K562 (cell line): ENCODE measurements around the gene SERTAD4.

Experiments used
- CHD4 ChIP-seq: fragments of 200-600 bp; sonication (generic); IDR thresholded peaks from 3 replicates; pipeline ENCODE4 v1.6.1; 2012; ENCODE audit warnings: low read depth, mild to moderate bottlenecking, mixed read lengths, low read length, inconsistent platforms; ENCODE audit not compliant: insufficient read depth, insufficient replicate concordance, poor library complexity, severe bottlenecking
- CREB1 ChIP-seq, 2 experiments: sonication (generic) in 1 of 2; formaldehyde crosslinking in 1 of 2; IDR thresholded peaks; 2 replicates each; pipeline versions ENCODE4 v1.6.1 to v1.8.0; 2012 to 2022; ENCODE audit warnings: inconsistent platforms in 1 of 2, mild to moderate bottlenecking in 1 of 2, missing genetic modification reagents in 1 of 2, moderate library complexity in 1 of 2
- CTCF ChIP-seq, 3 experiments: IDR thresholded peaks in 2 of 3; conservative IDR thresholded peaks in 1 of 3; 2 replicates each; pipeline ENCODE4 v1.5.1; 2011 to 2012; ENCODE audit warnings: low read length in 3 of 3, mild to moderate bottlenecking in 3 of 3, control low read depth in 2 of 3, improper control_type of control experiment in 1 of 3, inconsistent platforms in 1 of 3, low read depth in 1 of 3, mixed read lengths in 1 of 3, moderate library complexity in 1 of 3; ENCODE audit not compliant: insufficient read depth in 2 of 3
- FOXM1 ChIP-seq, 2 experiments: fragments of 450-650 bp in 1 of 2; sonication (generic) in 1 of 2; formaldehyde crosslinking in 1 of 2; IDR thresholded peaks; 2 replicates each; pipeline versions ENCODE4 v1.6.1 to v1.9.0; 2017 to 2022; ENCODE audit warnings: low read depth in 2 of 2, mild to moderate bottlenecking in 2 of 2, missing genetic modification reagents in 1 of 2, moderate library complexity in 1 of 2
- JUND ChIP-seq, 2 experiments: IDR thresholded peaks; 2 replicates in 1 of 2; 3 replicates in 1 of 2; pipeline ENCODE4 v1.6.1; 2011; ENCODE audit warnings: borderline replicate concordance in 2 of 2, low read depth in 2 of 2, low read length in 2 of 2, improper control_type of control experiment in 1 of 2, missing biosample characterization in 1 of 2, missing genetic modification characterization in 1 of 2, missing genetic modification reagents in 1 of 2
- NCOA1 ChIP-seq: fragments of 450-650 bp; IDR thresholded peaks from 2 replicates; pipeline ENCODE4 v1.6.1; 2016; ENCODE audit warnings: low read depth
- RAD21 ChIP-seq, 2 experiments: fragments of 250-450 bp in 1 of 2; fragments of 450-650 bp in 1 of 2; sonication (Bioruptor Pico) in 1 of 2; formaldehyde crosslinking in 1 of 2; IDR thresholded peaks in 1 of 2; conservative IDR thresholded peaks in 1 of 2; 2 replicates each; pipeline versions ENCODE4 v1.4.0 to v1.8.0; 2020 to 2022; ENCODE audit warnings: mild to moderate bottlenecking in 2 of 2, moderate library complexity in 1 of 2
- RBM14 ChIP-seq: fragments of 200-400 bp; formaldehyde crosslinking; IDR thresholded peaks from 2 replicates; pipeline ENCODE4 v1.6.1; 2018; ENCODE audit warnings: low read depth, mild to moderate bottlenecking, low read length, moderate library complexity, borderline replicate concordance; ENCODE audit not compliant: insufficient read depth
- SIN3B ChIP-seq: fragments of 450-650 bp; IDR thresholded peaks from 2 replicates; pipeline ENCODE4 v1.6.1; 2017; ENCODE audit warnings: low read depth, mild to moderate bottlenecking, moderate library complexity
- SRF ChIP-seq, 2 experiments: fragments of 250-450, 450-650 bp in 1 of 2; sonication (Bioruptor Pico) in 1 of 2; sonication (generic) in 1 of 2; formaldehyde crosslinking; IDR thresholded peaks; 2 replicates each; pipeline versions ENCODE4 v1.5.0 to v1.5.1; 2020 to 2022; ENCODE audit warnings: mild to moderate bottlenecking in 1 of 2, missing genetic modification reagents in 1 of 2
- TAF9B ChIP-seq: fragments of 450-650 bp; IDR thresholded peaks from 2 replicates; pipeline ENCODE4 v1.6.1; 2018; ENCODE audit warnings: mild to moderate bottlenecking; ENCODE audit not compliant: partially characterized antibody
- TFE3 ChIP-seq: fragments of 450-650 bp; formaldehyde crosslinking; IDR thresholded peaks from 2 replicates; pipeline ENCODE4 v1.4.0; 2020; ENCODE audit warnings: mild to moderate bottlenecking, mixed read lengths
- THRB ChIP-seq: fragments of 450-650 bp; formaldehyde crosslinking; conservative IDR thresholded peaks from 2 replicates; pipeline ENCODE4 v1.4.0; 2022; ENCODE audit warnings: mild to moderate bottlenecking, missing genetic modification characterization
- ZSCAN29 ChIP-seq: fragments of 450-650 bp; IDR thresholded peaks from 2 replicates; pipeline ENCODE4 v1.6.1; 2017

GRCh38 chr1:210237479-210237878, 4.9 kb downstream of the SERTAD4 start:
- no peak for TF ChIP-seq THRB (CRISPR knock-in tag)
- TF ChIP-seq CTCF (IDR thresholded peaks at IDR 0.05 in 2 of 3, conservative IDR thresholded peaks at IDR 0.05 in 1 of 3; ENCODE audit: insufficient read depth in 2 of 3, low read depth in 1 of 3, low read length in 3 of 3) = no peak
- TF ChIP-seq RBM14 = no peak
- TF ChIP-seq SRF (CRISPR knock-in tag; IDR thresholded peaks at IDR 0.05) = no peak
- no peak for TF ChIP-seq TFE3
- no peak for TF ChIP-seq SIN3B
- TF ChIP-seq ZSCAN29 = no peak
- TF ChIP-seq CREB1 (IDR thresholded peaks at IDR 0.05) = no peak
- no peak for TF ChIP-seq CREB1 (CRISPR knock-in tag; IDR thresholded peaks at IDR 0.05)
- TF ChIP-seq TAF9B = no peak
- no peak for TF ChIP-seq CHD4
- TF ChIP-seq JUND (IDR thresholded peaks at IDR 0.05; ENCODE audit: borderline replicate concordance, low read depth, low read length) = no peak
- no peak for TF ChIP-seq JUND (tag; IDR thresholded peaks at IDR 0.05; ENCODE audit: borderline replicate concordance, low read depth, low read length)
- no peak for TF ChIP-seq NCOA1
- TF ChIP-seq FOXM1 (IDR thresholded peaks at IDR 0.05; ENCODE audit: low read depth) = no peak
- no peak for TF ChIP-seq FOXM1 (CRISPR knock-in tag; IDR thresholded peaks at IDR 0.05; ENCODE audit: low read depth)
- no peak for TF ChIP-seq RAD21 (CRISPR knock-in tag; conservative IDR thresholded peaks at IDR 0.05 in 1 of 2, IDR thresholded peaks at IDR 0.05 in 1 of 2)
